Sigmoid colon (tissue), 3 donors: ENCODE measurements around the gene MICALL2.

Source experiments
- POLR2A ChIP-seq, 2 donors: fragments of 450-650 bp; IDR thresholded peaks; one replicate each; pipeline ENCODE4 v1.6.1; 2016; ENCODE audit warnings: antibody characterized with exemption in 2 of 2, mild to moderate bottlenecking in 2 of 2, moderate library complexity in 2 of 2
- TF ChIP-seq, protein P1 (sequence below), 4 experiments: fragments of 450-650 bp in 3 of 4; fragments of 200-600 bp in 1 of 4; IDR thresholded peaks; one replicate each; pipeline ENCODE4 v1.5.1; 2016 to 2019; ENCODE audit warnings: antibody characterized with exemption in 4 of 4, mild to moderate bottlenecking in 3 of 4, moderate library complexity in 2 of 4

DNA sequence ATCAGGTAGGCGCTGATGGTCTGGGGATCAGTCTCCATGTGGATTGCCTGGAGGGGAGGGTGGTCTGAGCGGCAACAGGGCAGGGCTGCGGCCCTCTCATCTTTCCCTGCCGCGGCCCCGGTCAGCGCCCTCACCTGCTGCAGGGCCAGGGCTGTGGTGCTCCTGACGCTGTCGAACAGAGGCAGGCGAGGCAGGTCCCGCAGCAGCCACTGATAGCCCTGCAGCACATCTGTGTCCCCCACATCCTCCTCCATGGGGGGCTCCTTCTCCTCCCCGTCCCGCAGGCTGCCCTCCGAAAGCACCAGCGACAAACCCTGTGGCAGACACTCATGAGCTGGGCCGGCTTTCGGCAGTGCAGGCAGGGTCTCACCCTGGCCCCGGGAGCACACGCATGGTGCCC, 25.9 kb upstream of the MICALL2 start:
- TF ChIP-seq, protein P1, sequence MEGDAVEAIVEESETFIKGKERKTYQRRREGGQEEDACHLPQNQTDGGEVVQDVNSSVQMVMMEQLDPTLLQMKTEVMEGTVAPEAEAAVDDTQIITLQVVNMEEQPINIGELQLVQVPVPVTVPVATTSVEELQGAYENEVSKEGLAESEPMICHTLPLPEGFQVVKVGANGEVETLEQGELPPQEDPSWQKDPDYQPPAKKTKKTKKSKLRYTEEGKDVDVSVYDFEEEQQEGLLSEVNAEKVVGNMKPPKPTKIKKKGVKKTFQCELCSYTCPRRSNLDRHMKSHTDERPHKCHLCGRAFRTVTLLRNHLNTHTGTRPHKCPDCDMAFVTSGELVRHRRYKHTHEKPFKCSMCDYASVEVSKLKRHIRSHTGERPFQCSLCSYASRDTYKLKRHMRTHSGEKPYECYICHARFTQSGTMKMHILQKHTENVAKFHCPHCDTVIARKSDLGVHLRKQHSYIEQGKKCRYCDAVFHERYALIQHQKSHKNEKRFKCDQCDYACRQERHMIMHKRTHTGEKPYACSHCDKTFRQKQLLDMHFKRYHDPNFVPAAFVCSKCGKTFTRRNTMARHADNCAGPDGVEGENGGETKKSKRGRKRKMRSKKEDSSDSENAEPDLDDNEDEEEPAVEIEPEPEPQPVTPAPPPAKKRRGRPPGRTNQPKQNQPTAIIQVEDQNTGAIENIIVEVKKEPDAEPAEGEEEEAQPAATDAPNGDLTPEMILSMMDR (IDR thresholded peaks at IDR 0.05) = no peak
- TF ChIP-seq POLR2A (IDR thresholded peaks at IDR 0.05) = no peak
